Mucosa of rectum (tissue), 2 donors: ENCODE results near the gene TMEM14C.
"Not testable (repeated sequence)": the region's sequence is repeated elsewhere in the genome, so short reads cannot be mapped to it uniquely, and the experiment has no call there.

Source experiments
- H3K27ac ChIP-seq, 2 donors: one replicate each; pipeline ENCODE4 v1.7.0; 2013; ENCODE audit warnings: inconsistent platforms in 2 of 2, low read depth in 2 of 2, low read length in 2 of 2
- H3K27me3 ChIP-seq, 2 donors: one replicate each; pipeline ENCODE4 v1.7.0; 2013; ENCODE audit warnings: low read length in 2 of 2; ENCODE audit not compliant: control insufficient read depth in 2 of 2, insufficient read depth in 2 of 2
- H3K36me3 ChIP-seq, 2 donors: one replicate each; pipeline ENCODE4 v1.7.0; 2013; ENCODE audit warnings: low read length in 2 of 2; ENCODE audit not compliant: control insufficient read depth in 2 of 2, insufficient read depth in 2 of 2
- H3K4me1 ChIP-seq, 2 donors: one replicate each; pipeline ENCODE4 v1.7.0; 2013; ENCODE audit warnings: low read length in 2 of 2, mild to moderate bottlenecking in 1 of 2; ENCODE audit not compliant: control insufficient read depth in 2 of 2, insufficient read depth in 2 of 2
- H3K4me3 ChIP-seq, 2 donors: one replicate each; pipeline ENCODE4 v1.7.0; 2013; ENCODE audit warnings: low read length in 2 of 2
- H3K9ac ChIP-seq, 2 donors: one replicate each; pipeline ENCODE4 v1.7.0; 2013; ENCODE audit warnings: low read length in 2 of 2, low read depth in 1 of 2, mild to moderate bottlenecking in 1 of 2
- H3K9me3 ChIP-seq, 2 donors: one replicate each; pipeline ENCODE4 v1.7.0; 2013; ENCODE audit warnings: low read length in 2 of 2; ENCODE audit not compliant: control insufficient read depth in 2 of 2
- donor health status: healthy.
- donor health status: Normal muscosa, but diverticular disease.

Gene TMEM14C

DNA sequence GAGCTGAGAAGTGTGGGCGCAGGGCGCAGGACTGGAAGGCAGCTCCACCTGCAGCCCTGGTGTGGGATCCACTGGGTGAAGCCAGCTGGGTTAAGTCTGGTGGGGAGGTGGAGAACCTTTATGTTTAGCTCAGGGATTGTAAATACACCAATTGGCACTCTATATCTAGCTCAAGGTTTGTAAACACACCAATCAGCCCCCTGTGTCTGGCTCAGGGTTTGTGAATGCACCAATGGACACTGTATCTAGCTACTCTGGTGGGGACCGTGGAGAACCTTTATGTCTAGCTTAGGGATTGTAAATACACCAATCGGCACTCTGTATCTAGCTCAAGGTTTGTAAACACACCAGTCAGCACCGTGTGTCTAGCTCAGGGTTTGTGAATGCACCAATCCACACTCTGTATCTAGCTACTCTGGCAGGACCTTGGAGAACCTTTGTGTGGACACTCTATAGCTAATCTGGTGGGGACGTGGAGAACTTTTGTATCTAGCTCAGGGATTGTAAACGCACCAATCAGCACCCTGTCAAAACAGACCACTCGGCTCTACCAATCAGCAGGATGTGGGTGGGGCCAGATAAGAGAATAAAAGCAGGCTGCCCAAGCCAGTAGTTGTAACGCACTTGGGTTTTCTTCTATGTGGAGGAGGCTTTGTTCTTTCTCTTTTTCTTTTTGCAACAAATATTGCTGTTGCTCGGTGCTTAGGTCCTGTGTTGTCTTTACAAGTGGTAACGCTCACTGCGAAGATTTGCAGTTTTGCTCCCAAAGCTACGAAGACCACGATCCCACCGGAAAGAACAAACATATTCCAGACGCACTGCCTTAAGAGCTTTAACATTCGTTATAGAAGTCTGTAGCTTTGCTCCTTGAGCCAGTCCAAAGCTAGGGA, 1.7 kb upstream of the TMEM14C start:
- H3K27me3 ChIP-seq, H3K9me3 ChIP-seq: not testable (repeated sequence)
- H3K27ac ChIP-seq: peak overlapping the region; percentile 84 to 89
- H3K4me1 ChIP-seq: peaks cover 14 to 20% of the 10 kb centered on the region in 2 donors
- H3K9ac ChIP-seq: peak overlapping the region in 1 of 2 donors; percentile 84
- H3K4me3 ChIP-seq: peak overlapping the region; percentile 67 to 77
- peaks cover 12 to 14% of the 10 kb centered on the region in 2 donors for H3K36me3 ChIP-seq

GRCh38 chr6:10721850-10722569, 860 bp upstream of the TMEM14C start:
- peaks cover 14 to 20% of the 10 kb centered on the region in 2 donors for H3K4me1 ChIP-seq

GRCh38 chr6:10722570-10722819, 375 bp upstream of the TMEM14C start:
- H3K36me3 ChIP-seq: peaks cover 13 to 16% of the 10 kb centered on the region in 2 donors

More at GRCh38 chr6:10721850-10722569, 860 bp upstream of the TMEM14C start:
- Histone ChIP-seq H3K36me3 (peaks cover 13 to 15% of the 10 kb centered on the region in 2 donors), H3K27me3 (no peaks in the 10 kb centered on the region), H3K27ac (peak overlapping the region; percentile 81 to 91), H3K9ac (peak overlapping the region; percentile 54 to 84), H3K4me3 (peak overlapping the region; percentile 73 to 94), H3K9me3 (no peaks in the 10 kb centered on the region)

DNA sequence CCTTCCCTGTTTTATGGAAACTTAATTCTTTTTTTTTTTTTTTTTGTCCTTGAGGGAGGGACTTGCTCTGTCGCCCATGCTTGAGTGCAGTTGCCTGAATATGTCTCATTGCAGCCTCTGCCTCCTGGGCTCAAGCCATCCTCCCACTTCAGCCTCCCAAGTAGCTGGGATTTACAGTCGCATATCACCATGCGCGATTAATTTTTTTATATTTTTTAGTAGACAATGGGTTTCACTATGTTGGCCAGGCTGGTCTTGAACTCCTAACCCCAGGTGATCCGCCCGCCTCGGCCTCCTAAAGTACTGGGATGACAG, 654 bp downstream of the TMEM14C start:
- H3K36me3 ChIP-seq: peaks cover 20 to 25% of the 10 kb centered on the region in 2 donors
- H3K4me1 ChIP-seq: peaks cover 14 to 20% of the 10 kb centered on the region in 2 donors
- H3K9ac ChIP-seq: peak overlapping the region; percentile 84 to 93
- peak overlapping the region; percentile 73 to 94 for H3K4me3 ChIP-seq
- H3K27ac ChIP-seq: peak overlapping the region; percentile 81 to 91
- no peaks in the 10 kb centered on the region for H3K9me3 ChIP-seq
- H3K27me3 ChIP-seq: no peaks in the 10 kb centered on the region

More at GRCh38 chr6:10722570-10722819, 375 bp upstream of the TMEM14C start:
- H3K27me3 ChIP-seq: no peaks in the 10 kb centered on the region
- peak overlapping the region; percentile 81 to 91 for H3K27ac ChIP-seq
- no peaks in the 10 kb centered on the region for H3K9me3 ChIP-seq
- peak overlapping the region; percentile 73 to 94 for H3K4me3 ChIP-seq
- peak overlapping the region; percentile 54 to 84 for H3K9ac ChIP-seq
- H3K4me1 ChIP-seq: peaks cover 14 to 20% of the 10 kb centered on the region in 2 donors

DNA sequence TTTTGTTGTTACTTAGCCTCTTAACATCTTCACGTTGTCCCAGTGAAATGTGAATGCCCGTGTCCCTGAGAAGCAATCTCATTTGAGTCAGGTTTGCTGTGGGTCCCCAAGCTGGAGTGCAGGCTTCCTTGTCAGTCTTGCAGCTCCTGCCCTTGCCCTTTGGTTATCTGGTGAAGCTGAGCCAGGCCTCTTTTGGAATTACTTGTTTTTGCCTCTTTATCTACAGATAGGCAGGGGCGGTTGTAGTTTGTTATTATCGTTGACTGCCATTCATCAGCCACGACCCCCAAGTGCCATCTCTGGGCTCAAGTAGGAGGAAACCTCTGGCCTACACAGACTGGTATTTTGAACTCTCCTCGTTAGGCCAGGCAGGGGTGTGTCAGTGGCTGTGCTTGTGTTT, 2.2 kb downstream of the TMEM14C start:
- Histone ChIP-seq H3K27ac (no peak overlapping the region), H3K9me3 (no peaks in the 10 kb centered on the region), H3K36me3 (peaks cover 21 to 38% of the 10 kb centered on the region in 2 donors), H3K9ac (no peak overlapping the region), H3K4me3 (no peak overlapping the region), H3K4me1 (peaks cover 14 to 20% of the 10 kb centered on the region in 2 donors), H3K27me3 (no peaks in the 10 kb centered on the region)

DNA sequence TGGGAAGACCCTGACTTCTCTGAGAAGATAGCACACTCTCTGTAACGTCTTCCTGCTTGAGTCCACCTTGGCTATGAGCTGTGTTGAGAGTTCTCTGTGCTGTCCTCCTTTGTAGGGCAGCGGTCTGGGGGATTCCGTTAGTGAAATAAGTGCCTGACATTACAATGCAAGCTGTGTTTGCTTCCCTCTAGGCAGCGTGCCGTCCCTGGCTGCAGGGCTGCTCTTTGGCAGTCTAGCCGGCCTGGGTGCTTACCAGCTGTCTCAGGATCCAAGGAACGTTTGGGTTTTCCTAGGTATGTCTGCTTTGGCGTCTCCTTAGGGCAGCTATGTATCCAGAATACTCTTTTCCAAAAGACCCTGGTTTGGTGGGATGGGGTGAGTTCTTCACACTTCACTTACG, 2.8 kb downstream of the TMEM14C start:
- peaks cover 27 to 44% of the 10 kb centered on the region in 2 donors for H3K36me3 ChIP-seq
- H3K4me1 ChIP-seq: peaks cover 14 to 20% of the 10 kb centered on the region in 2 donors
- H3K4me3 ChIP-seq: no peak overlapping the region
- H3K27ac ChIP-seq: no peak overlapping the region
- no peaks in the 10 kb centered on the region for H3K9me3 ChIP-seq
- no peak overlapping the region for H3K9ac ChIP-seq
- no peaks in the 10 kb centered on the region for H3K27me3 ChIP-seq

- Histone ChIP-seq H3K36me3 (peaks cover 39 to 56% of the 10 kb centered on the region in 2 donors), H3K27ac (no peak overlapping the region), H3K4me1 (no peaks in the 10 kb centered on the region), H3K27me3 (no peaks in the 10 kb centered on the region), H3K4me3 (no peak overlapping the region), H3K9ac (no peak overlapping the region), H3K9me3 (no peaks in the 10 kb centered on the region)
These were observed 7.4 kb downstream of the TMEM14C start for GRCh38 chr6:10730254-10730653.

GRCh38 chr6:10733151-10733715, 10.4 kb downstream of the TMEM14C start:
- Histone ChIP-seq H3K36me3 (peaks cover 26 to 38% of the 10 kb centered on the region in 2 donors), H3K9ac (no peak overlapping the region), H3K27ac (no peak overlapping the region)

DNA sequence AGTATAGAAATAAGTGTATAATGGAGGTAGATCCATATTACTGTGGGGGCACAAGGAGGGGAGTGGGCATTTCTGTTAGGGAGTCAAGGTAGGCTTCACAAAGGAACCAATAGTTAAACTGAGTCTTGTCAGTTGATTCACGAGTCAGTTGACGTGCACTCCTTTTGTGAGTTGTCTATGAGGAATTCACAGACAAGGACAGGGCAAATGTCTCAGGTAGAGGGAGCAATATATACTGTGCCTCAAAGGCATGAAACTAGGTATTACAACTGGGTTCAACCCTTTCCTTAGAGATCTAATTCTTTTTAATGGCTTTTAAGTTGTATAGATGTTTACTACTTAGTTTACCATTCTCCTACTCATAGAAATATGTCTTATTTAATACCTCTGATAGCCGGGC, 11.0 kb downstream of the TMEM14C start:
- no peaks in the 10 kb centered on the region for H3K4me1 ChIP-seq
- H3K4me3 ChIP-seq: no peak overlapping the region
- no peaks in the 10 kb centered on the region for H3K27me3 ChIP-seq
- H3K9me3 ChIP-seq: no peaks in the 10 kb centered on the region
- no peak overlapping the region for H3K9ac ChIP-seq
- no peak overlapping the region for H3K27ac ChIP-seq
- peaks cover 23 to 33% of the 10 kb centered on the region in 2 donors for H3K36me3 ChIP-seq

More at GRCh38 chr6:10733151-10733715, 10.4 kb downstream of the TMEM14C start:
- no peaks in the 10 kb centered on the region for H3K27me3 ChIP-seq
- H3K4me1 ChIP-seq: no peaks in the 10 kb centered on the region
- no peaks in the 10 kb centered on the region for H3K9me3 ChIP-seq
- H3K4me3 ChIP-seq: no peak overlapping the region

GRCh38 chr6:10736731-10737130, 13.9 kb downstream of the TMEM14C start:
- H3K36me3 ChIP-seq: peaks cover 13 to 15% of the 10 kb centered on the region in 2 donors
- no peak overlapping the region for H3K27ac ChIP-seq
- no peaks in the 10 kb centered on the region for H3K9me3 ChIP-seq
- no peak overlapping the region for H3K4me3 ChIP-seq
- no peaks in the 10 kb centered on the region for H3K4me1 ChIP-seq
- no peaks in the 10 kb centered on the region for H3K27me3 ChIP-seq
- no peak overlapping the region for H3K9ac ChIP-seq
